Liver (tissue), 9 donors: ENCODE measurements around the gene RTEL1. TPM values are rescaled to one million over a fixed set of nuclear protein-coding genes. Genes with fewer than 3 reads are reported as not detected.

Experiments used
- DNase-seq: peaks from one replicate; pipeline ENCODE4 v3.0.0-alpha.2; 2017; ENCODE audit warnings: low spot score
- H3K27ac ChIP-seq, 2 donors: one replicate each; pipeline ENCODE4 v1.7.0; 2013; ENCODE audit warnings: inconsistent platforms in 2 of 2, low read length in 2 of 2, control low read depth in 1 of 2, low read depth in 1 of 2, mild to moderate bottlenecking in 1 of 2
- H3K27me3 ChIP-seq, 4 donors: one replicate each; pipeline versions ENCODE4 v1.6.1 to v1.7.0; 2013; ENCODE audit warnings: low read length in 3 of 4, inconsistent platforms in 1 of 4, mild to moderate bottlenecking in 1 of 4, moderate library complexity in 1 of 4; ENCODE audit not compliant: control insufficient read depth in 4 of 4, insufficient read depth in 4 of 4
- H3K36me3 ChIP-seq, 4 donors: one replicate each; pipeline versions ENCODE4 v1.6.1 to v1.7.0; 2013; ENCODE audit warnings: low read length in 3 of 4, mild to moderate bottlenecking in 3 of 4, low read depth in 1 of 4, moderate library complexity in 1 of 4; ENCODE audit not compliant: control insufficient read depth in 4 of 4, insufficient read depth in 3 of 4
- H3K4me1 ChIP-seq, 4 donors: one replicate each; pipeline versions ENCODE4 v1.6.1 to v1.7.0; 2013; ENCODE audit warnings: low read length in 3 of 4, mild to moderate bottlenecking in 3 of 4, moderate library complexity in 1 of 4; ENCODE audit not compliant: control insufficient read depth in 4 of 4, insufficient read depth in 4 of 4
- H3K4me3 ChIP-seq, 3 donors: one replicate each; pipeline versions ENCODE4 v1.6.1 to v1.7.0; 2013; ENCODE audit warnings: low read length in 3 of 3, control low read depth in 1 of 3, low read depth in 1 of 3, mild to moderate bottlenecking in 1 of 3
- H3K9ac ChIP-seq, 2 donors: one replicate each; pipeline ENCODE4 v1.7.0; 2013; ENCODE audit warnings: low read length in 2 of 2, mild to moderate bottlenecking in 2 of 2, moderate library complexity in 2 of 2, control low read depth in 1 of 2, low read depth in 1 of 2
- H3K9me3 ChIP-seq, 4 donors: one replicate each; pipeline versions ENCODE4 v1.6.1 to v1.7.0; 2013; ENCODE audit warnings: low read length in 3 of 4; ENCODE audit not compliant: control insufficient read depth in 4 of 4
- ATF3 ChIP-seq: IDR thresholded peaks from 2 replicates; pipeline ENCODE4 v1.6.1; 2016; ENCODE audit warnings: antibody characterized with exemption
- CTCF ChIP-seq: fragments of 150-350 bp; IDR thresholded peaks from 2 replicates; pipeline ENCODE4 v1.5.1; 2017; ENCODE audit warnings: improper control_type of control experiment, low read depth, low read length; ENCODE audit not compliant: missing input control
- FOXA1 ChIP-seq: IDR thresholded peaks from 2 replicates; pipeline ENCODE4 v1.6.1; 2016; ENCODE audit warnings: antibody characterized with exemption
- FOXA2 ChIP-seq: IDR thresholded peaks from 2 replicates; pipeline ENCODE4 v1.6.1; 2016; ENCODE audit warnings: antibody characterized with exemption
- GABPA ChIP-seq, 2 donors: IDR thresholded peaks in 1 of 2; conservative IDR thresholded peaks in 1 of 2; 2 replicates each; pipeline ENCODE4 v1.6.1; 2016; ENCODE audit warnings: antibody characterized with exemption in 2 of 2, mild to moderate bottlenecking in 1 of 2, moderate library complexity in 1 of 2
- HNF4A ChIP-seq, 2 donors: conservative IDR thresholded peaks; 2 replicates each; pipeline ENCODE4 v1.6.1; 2016; ENCODE audit warnings: antibody characterized with exemption in 2 of 2, mild to moderate bottlenecking in 2 of 2
- HNF4G ChIP-seq: IDR thresholded peaks from 2 replicates; pipeline ENCODE4 v1.6.1; 2016; ENCODE audit warnings: antibody characterized with exemption
- MAX ChIP-seq: IDR thresholded peaks from 2 replicates; pipeline ENCODE4 v1.6.1; 2016; ENCODE audit warnings: antibody characterized with exemption
- NR2F2 ChIP-seq: IDR thresholded peaks from 2 replicates; pipeline ENCODE4 v1.6.1; 2016; ENCODE audit warnings: antibody characterized with exemption
- SP1 ChIP-seq: IDR thresholded peaks from 2 replicates; pipeline ENCODE4 v1.6.1; 2018; ENCODE audit warnings: antibody characterized with exemption, mild to moderate bottlenecking
- TAF1 ChIP-seq: conservative IDR thresholded peaks from 2 replicates; pipeline ENCODE4 v1.6.1; 2016; ENCODE audit warnings: antibody characterized with exemption, mild to moderate bottlenecking
- YY1 ChIP-seq: IDR thresholded peaks from 2 replicates; pipeline ENCODE4 v1.6.1; 2016; ENCODE audit warnings: antibody characterized with exemption, mild to moderate bottlenecking
- ZBTB33 ChIP-seq: IDR thresholded peaks from 2 replicates; pipeline ENCODE4 v1.6.1; 2016; ENCODE audit warnings: antibody characterized with exemption
- WGBS: extraction: QIAGEN DNeasy Blood & Tissue Kit; methylation state at CpG from one replicate; pipeline ENCODE4 v1.1.7; 2013; 5-methylcytosine and 5-hydroxymethylcytosine counted together
- polyA plus RNA-seq, 2 donors: library from polyadenylated mRNA; stranded (reverse) in 1 of 2; unstranded in 1 of 2; fragments of 200-250 nt in 1 of 2; fragments of >200 nt in 1 of 2; fragmentation: Nextera tagmentation in 1 of 2; extraction: Ambion mirVana in 1 of 2; gene quantifications; one replicate each; pipeline versions ENCODE4 v1.2.1 to v1.2.3, GENCODE V29; 2013 to 2015
- total RNA-seq, 2 donors: library from RNA; depleted of rRNA; stranded (reverse); fragments of >200 nt; gene quantifications; one replicate each; pipeline ENCODE4 v1.2.3, GENCODE V29; 2014
- donor health status: healthy.
- donor health status: healthy.
- donor health status: healthy.
- donor health status: healthy.
- donor health status: healthy.

Gene RTEL1
- total and polyA plus RNA-seq, 4 donors: 3.7 to 16.9 (median 7.4) TPM

GRCh38 chr20:63618291-63618980, 39.7 kb upstream of the RTEL1 start:
- no peaks in the 10 kb centered on the region for H3K27me3 ChIP-seq
- H3K4me1 ChIP-seq: no peaks in the 10 kb centered on the region
- TF ChIP-seq HNF4G: no peak
- TF ChIP-seq FOXA1: no peak
- no peak for TF ChIP-seq TAF1
- no peak for TF ChIP-seq GABPA (IDR thresholded peaks at IDR 0.05 in 1 of 2, conservative IDR thresholded peaks at IDR 0.05 in 1 of 2)
- no peak for TF ChIP-seq ZBTB33
- TF ChIP-seq SP1: no peak
- no peak for TF ChIP-seq NR2F2
- no peak for TF ChIP-seq MAX
- no peak for TF ChIP-seq HNF4A (conservative IDR thresholded peaks at IDR 0.05)
- 88% methylated on average over 11 of the region's 11 CpGs for WGBS
- no peak overlapping the region for H3K4me3 ChIP-seq
- peaks cover 3 to 22% (median 8%) of the 10 kb centered on the region in 4 donors for H3K36me3 ChIP-seq
- H3K9ac ChIP-seq: no peak overlapping the region
- H3K27ac ChIP-seq: no peak overlapping the region
- H3K9me3 ChIP-seq: no peaks in the 10 kb centered on the region
- DNase-seq: no peak

- H3K9ac ChIP-seq: no peak overlapping the region
- H3K9me3 ChIP-seq: no peaks in the 10 kb centered on the region
- H3K36me3 ChIP-seq: peaks cover 3 to 22% (median 8%) of the 10 kb centered on the region in 4 donors
- no peaks in the 10 kb centered on the region for H3K4me1 ChIP-seq
- H3K4me3 ChIP-seq: no peak overlapping the region
- DNase-seq: no peak
- 96% methylated on average over 16 of the region's 16 CpGs for WGBS
- H3K27me3 ChIP-seq: no peaks in the 10 kb centered on the region
- TF ChIP-seq FOXA2 (no peak), TAF1 (no peak), ZBTB33 (no peak), YY1 (no peak), GABPA (IDR thresholded peaks at IDR 0.05 in 1 of 2, conservative IDR thresholded peaks at IDR 0.05 in 1 of 2) (no peak), ATF3 (no peak), MAX (no peak), CTCF (no peak), NR2F2 (no peak)
- H3K27ac ChIP-seq: no peak overlapping the region
Measured at GRCh38 chr20:63619086-63619485, 39.0 kb upstream of the RTEL1 start.
